Activated CD8-positive, alpha-beta memory T cell treated with anti-CD3 and anti-CD28 coated beads, Interleukin-2, amount 50 U/mL, for 48 hours (primary cell): ENCODE data around the gene SMC4.
A peak's percentile ranks its signal among the peaks of the same experiment; 100 is the strongest.

Experiments
- DNase-seq: peaks from one replicate; pipeline ENCODE4 v3.0.0-alpha.2; 2020

SMC4 gene

GRCh38 chr3:160398820-160399124 is 678 bp upstream of the SMC4 start:
- DNase-seq, result no peak

- DNase-seq, result peak; percentile 75
Measured at GRCh38 chr3:160400030-160400701, 716 bp downstream of the SMC4 start.

GRCh38 chr3:160400702-160401150 is 1.3 kb downstream of the SMC4 start:
- DNase-seq, result peak; percentile 63

DNA sequence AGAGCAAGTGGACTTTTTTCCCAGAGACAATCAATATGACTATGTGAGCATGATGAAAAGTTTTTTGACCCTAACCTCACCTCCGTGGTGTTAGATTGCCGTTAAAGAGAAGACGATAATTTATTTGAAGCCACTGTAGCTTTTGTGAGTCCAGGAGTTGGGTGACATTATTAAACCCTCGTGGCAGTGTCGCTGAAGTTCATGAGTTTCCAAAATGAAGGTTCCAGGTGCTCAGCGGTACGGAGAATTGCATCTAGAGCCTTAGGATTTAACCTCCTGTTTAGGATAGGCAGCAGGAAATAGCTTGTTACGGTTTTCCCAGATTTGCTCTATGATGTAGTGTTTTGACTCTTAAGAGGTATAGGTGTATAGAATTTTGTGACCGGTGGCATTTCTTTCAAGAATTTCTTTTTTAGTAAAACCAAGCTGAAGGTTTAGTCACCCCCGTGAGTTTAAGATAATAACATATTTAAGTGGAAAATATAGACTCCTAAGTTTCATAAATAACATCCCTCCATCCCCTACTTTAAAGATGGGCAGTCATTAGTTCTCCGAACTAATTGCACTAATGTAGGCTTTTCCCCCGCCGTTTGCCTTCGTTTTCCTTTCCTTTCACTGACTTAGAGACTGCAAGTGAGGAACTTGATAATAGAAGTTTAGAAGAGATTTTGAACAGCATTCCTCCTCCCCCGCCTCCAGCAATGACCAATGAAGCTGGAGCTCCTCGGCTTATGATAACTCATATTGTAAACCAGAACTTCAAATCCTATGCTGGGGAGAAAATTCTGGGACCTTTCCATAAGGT is 2.0 kb downstream of the SMC4 start:
- no peak for DNase-seq

DNA sequence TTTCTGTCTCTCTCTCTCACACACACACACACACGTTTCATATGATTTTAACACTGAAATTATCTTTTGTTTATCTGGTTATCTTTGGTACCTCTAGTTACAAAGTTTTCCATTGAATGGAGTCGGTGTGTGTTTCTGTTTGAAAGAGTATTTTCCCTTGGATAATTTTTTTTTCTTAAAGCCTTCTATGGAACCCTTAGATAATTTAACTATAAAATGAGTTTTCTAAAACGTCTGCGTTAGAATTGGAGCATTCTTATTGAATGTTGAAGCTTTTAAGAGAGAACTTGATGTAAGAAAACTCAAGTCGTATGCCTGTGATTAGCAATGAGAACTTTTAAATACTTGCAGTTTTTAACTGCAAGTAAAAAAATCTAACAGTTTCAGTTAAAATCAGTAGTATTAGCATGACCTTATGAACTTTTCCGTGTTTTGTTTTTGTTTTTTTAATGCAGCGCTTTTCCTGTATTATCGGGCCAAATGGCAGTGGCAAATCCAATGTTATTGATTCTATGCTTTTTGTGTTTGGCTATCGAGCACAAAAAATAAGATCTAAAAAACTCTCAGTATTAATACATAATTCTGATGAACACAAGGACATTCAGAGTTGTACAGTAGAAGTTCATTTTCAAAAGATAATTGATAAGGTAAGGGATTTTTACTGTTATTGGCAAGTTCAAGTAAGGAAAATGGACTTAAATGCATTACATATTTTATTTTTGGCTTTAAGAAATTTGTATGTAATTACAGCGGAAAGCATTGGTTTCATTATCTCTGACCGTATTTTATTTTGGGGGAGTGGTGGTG is 3.0 kb downstream of the SMC4 start:
- no peak for DNase-seq

DNA sequence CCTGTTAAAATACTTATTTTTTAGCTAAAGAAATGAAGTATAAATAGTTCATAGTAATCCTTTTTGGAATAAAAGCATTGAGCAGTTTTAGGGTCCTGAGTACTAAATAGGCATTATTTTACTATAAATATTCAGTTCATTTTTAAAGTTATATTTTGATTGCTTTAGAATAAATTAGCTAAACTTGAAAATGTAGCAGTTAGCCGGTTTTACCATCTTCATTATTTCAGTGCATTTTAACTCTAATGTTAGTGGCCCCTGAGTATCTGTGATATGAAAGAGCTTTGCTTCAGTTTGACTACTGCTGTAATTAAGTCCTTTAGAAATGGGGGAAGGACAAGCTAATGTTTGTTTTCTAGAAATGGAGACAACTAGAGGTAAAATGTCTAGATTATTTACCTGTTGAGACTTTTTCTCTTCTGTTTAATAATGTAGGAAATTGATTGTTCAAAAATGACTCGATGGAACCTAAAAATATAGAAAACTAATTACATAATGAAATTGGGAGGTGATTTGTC is 3.6 kb downstream of the SMC4 start:
- DNase-seq, result no peak

DNA sequence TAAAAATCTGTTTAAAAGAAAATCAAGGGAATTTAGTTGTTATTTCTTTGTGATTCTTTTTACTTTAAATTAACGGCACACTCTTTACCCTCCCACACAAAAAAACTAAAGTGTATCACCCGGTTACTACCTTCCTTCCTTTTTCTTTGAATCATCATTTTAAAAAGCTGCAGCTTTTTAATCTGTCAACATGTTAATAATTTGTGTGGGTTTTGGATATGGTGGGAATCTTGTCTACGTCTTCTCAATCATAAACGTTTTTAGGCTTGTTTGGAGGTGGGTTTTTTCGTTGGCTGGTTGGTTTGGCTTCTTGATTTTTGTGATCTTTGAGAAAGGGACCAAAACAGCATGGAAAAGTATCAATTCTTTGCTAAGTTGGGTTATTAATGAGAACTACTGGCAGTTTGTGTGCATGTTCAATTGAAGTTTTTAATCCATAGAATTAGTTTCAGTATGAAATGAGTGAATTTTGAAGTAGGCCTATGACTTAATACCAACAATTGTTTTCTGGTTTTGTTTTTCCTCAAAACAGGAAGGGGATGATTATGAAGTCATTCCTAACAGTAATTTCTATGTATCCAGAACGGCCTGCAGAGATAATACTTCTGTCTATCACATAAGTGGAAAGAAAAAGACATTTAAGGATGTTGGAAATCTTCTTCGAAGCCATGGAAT is 4.5 kb downstream of the SMC4 start:
- DNase-seq, result no peak

DNA sequence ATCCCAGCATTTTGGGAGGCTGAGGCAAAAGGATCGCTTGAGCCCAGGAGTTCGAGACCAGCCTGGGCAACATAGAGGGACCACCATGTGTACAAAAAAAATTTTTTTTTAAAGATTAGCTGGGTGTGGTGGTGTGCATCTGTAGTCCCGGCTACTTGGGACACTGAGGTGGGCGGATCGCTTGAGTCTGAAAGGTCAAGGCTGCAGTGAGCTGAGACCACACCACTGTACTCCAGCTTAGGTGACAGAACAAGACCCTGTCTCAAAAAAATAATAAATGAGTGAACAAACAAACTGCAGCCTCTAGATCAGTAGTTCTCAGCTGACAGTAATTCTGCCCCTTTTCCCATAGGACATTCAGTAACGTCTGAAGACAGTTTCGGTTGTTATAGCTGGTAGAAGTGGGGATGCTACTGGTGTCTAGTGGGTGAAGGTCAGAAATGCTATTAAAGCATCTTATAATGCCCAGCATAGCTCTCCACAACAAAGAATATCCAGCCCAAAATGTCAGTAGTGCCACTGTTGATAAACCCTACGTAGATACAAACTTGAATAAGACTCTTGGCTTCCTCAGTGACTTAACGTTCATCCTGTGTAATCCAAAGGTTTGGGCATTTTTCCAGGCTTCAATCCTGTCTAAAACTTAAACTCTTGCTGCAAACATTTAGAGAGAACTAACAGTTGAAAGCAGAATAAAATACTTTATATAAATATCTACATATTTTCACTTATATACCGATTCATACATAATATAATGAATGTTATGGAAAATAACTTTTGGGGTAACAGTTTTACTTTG is 10.6 kb downstream of the SMC4 start:
- DNase-seq, result no peak

DNA sequence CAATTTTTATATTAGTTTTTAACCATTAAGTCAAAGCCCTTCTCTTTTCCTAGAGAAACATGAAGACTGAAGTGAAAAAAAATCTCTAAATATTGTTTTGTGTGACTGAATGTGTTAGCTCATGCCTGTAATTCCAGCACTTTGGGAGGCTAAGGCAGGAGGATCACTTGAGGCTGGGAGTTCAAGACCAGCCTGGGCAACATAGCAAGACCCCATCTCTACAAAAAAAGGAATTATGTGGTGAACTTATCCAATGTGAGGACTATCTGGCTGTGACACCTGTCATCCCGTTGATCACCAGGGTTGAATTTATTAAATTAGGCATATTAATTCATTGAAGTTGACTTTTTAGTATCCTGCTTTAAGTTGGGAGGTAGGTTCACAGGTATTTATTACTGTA is 13.0 kb downstream of the SMC4 start:
- no peak for DNase-seq

GRCh38 chr3:160413613-160414248 is 14.3 kb downstream of the SMC4 start:
- DNase-seq, result no peak

DNA sequence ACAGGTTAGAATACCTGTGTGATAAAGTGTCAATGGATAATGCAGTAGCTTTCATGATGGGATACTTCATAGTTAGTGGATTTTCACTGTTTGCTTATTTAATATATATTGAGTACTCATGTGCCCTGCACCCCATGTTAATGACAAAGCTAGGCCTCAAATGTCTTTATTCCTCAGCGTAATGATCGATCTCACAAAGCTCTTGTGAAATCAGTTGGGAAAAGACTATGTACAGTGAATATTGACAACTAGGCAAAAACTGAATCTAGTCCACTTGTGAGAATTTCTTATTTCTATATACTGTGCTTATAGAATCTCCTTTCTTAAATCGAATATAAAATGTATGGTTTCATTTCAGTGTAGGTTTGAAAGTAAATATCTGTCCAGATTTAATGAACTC is 17.9 kb downstream of the SMC4 start:
- no peak for DNase-seq

DNA sequence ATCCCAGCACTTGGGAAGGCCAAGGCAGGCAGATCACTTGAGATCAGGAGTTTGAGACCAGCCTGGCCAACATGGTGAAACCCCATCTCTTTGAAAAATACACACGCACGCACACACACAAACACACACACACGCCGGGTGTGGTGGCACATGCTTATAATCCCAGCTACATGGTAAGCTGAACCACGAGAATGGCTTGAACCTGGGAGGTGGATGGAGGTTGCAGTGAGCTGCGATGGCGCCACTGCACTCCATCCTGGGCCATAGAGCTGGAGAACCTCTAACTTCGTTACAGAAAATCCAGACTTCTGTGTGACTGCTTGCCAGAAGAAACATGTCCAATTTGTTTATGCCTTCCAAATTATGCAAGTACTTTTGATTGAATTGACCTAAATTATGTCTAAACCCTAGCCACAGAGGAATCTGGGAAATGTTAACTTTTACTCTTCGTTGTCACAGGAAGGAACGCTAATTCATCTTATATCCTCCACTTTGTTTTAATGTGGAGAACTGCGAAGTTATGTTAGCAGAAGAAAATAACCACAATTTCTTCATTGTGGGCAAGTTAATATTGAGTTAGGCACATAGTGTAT is 28.5 kb downstream of the SMC4 start:
- DNase-seq, result no peak

GRCh38 chr3:160434071-160434470 is 34.6 kb downstream of the SMC4 start:
- DNase-seq, result no peak

DNA sequence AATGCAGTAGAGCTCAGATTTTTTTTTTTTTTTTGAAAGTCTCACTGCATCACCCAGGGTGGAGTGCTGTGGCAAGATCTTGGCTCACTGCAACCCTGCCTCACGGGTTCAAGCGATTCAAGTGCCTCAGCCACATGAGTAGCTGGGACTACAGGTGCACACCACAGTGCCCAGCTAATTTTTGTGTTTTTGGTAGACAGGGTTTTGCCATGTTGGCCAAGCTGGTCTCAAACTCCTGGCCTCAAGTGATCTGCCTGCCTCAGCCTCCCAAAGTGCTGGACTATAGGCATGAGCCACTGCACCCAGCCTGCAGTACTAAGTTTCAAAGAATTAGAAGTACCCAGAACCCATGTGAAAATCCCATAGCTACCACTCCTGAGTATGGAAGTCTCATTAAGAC is 35.6 kb downstream of the SMC4 start:
- DNase-seq, result no peak

GRCh38 chr3:160435747-160436146 is 36.3 kb downstream of the SMC4 start:
- no peak for DNase-seq

DNA sequence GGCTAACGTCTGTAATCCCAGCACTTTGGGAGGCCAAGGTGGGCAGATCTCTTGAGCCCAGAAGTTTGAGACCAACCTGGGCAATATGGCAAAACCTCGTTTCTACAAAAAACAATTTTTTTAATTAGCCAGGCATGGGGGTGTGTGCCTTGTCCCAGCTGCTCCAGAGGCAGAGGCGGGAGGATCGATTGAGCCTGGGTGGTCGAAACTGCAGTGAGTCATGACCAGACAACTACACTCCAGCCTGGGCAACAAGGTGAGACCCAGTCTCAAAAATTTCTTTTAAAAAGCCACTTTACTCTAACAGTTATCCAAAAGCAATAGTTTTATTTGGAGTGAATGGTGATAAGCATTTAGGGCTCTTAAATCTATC is 37.6 kb downstream of the SMC4 start:
- no peak for DNase-seq

DNA sequence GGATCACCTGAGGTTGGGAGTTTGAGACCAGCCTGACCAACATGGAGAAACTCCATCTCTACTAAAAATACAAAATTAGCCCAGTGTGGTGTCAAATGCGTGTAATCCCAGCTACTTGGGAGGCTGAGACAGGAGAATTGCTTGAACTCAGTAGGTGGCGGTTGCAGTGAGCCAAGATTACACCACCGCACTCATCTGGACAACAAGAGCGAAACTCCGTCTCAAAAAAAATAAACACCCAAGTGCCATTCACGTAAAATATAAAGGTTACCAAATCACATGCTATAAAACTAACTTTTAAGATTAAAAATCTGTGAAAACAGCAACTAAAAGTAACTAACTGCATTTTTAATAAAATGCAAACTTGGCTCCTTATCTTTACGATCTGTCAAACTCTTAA is 41.2 kb downstream of the SMC4 start:
- DNase-seq, result no peak

- DNase-seq, result no peak
Measured at GRCh38 chr3:160444411-160444810, 45.0 kb downstream of the SMC4 start.

DNA sequence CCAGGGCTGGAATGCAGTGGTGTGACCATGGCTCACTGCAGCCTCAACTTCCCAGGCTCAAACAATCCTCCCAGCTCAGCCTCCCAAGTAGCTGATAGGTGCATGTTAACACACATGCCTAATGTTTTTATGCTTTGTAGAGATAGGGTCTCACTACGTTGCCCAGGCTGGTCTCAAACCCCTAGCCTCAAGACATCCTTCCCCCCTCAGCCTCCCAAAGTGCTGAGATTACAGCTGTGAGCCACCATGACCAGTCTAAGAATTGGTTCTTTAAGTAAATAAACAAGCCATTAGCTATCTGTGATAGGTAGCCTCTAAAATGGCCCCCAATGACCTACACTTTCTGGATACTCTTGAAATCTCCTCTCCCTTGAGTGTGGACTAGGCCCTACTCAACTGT is 46.4 kb downstream of the SMC4 start:
- no peak for DNase-seq

- DNase-seq, result no peak
Measured at GRCh38 chr3:160446522-160447056, 47.1 kb downstream of the SMC4 start.

GRCh38 chr3:160447544-160447943 is 48.1 kb downstream of the SMC4 start:
- no peak for DNase-seq
